ENCODE results near the gene CAMK2N2. TPM values are rescaled to one million over a fixed set of nuclear protein-coding genes. Genes with fewer than 3 reads are reported as not detected.

The CAMK2N2 gene
- total RNA-seq, 1 experiment from 2014 or later = 5.7 TPM

DNA sequence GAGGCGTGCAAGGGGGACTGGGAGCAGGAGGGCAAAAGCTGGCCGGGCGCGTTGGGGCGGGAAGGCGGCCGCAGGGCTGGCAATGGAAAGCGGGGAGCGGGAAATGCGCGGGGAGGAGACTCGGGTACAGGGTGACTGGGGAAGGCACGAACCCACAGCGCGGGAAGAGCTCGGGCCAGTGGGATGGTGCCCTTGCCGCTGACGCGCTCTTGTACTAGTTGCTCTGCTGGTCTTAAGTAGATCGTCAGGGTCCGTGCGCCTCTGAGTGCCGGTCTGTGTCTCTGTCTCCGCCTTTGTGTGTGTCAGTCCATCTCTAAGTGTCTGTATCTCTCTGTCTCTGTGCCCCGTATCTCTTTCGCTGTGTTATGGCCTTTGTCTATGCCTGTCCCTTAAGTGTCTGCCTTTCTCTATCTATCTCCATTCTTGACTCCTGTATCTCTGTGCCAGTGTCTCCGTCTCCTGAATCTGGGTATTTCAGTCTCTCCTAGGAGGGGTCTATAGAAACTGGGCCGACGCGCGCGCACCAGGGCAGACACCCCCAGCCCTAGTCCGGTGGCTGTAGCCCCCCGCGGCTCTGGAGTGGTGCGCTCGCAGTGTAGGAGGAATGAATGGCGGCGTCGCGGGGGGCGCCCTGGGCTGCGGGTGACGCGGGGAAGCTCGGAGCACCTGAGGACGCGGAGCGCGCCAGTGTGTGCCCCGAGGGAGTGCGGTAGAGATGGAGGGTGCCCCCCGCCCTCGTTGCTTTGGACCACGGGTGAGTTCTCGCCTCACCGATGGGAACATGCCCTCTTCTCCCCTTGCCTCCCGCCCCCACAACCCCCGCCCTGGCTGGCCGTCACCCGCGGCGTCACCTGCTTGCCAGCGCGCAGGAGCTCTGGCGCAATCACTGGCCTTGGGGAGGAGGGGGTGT is 756 bp upstream of the CAMK2N2 start:
- Histone ChIP-seq H3K27me3 (ENCODE audit: control insufficient read depth, insufficient read depth, low read length) (no peaks in the 10 kb centered on the region; the same call in 1 of the 2 replicates), H3K36me3 (ENCODE audit: control insufficient read depth, insufficient read depth, low read length) (no peaks in the 10 kb centered on the region), H3K4me3 (ENCODE audit: low read depth in 2 of 2, low read length in 2 of 2) (peak overlapping the region; percentile 47 to 54), H3K27ac (ENCODE audit: low read length) (no peak overlapping the region; the same call in 1 of the 2 replicates), H3K4me1 (ENCODE audit: control insufficient read depth, insufficient read depth, low read length) (0 out of 2 replicates have a peak, but pooled peaks cover 4% of the 10 kb centered on the region), H3K9me3 (ENCODE audit: control insufficient read depth, insufficient read depth, low read depth, low read length) (no peaks in the 10 kb centered on the region)
- TF ChIP-seq SIN3A (IDR thresholded peaks at IDR 0.05; ENCODE audit: borderline replicate concordance, insufficient read depth, low read depth, low read length) (0 out of 2 replicates have a peak, but pooled peaks have one; percentile 11), POLR2AphosphoS5 (IDR thresholded peaks at IDR 0.05; ENCODE audit: low read depth, low read length) (no peak), REST (IDR thresholded peaks at IDR 0.05; ENCODE audit: insufficient read depth in 1 of 2, low read depth in 2 of 2, low read length in 1 of 2) (no peak; a peak in 1 of 4 replicates), TCF7L2 (IDR thresholded peaks at IDR 0.05; ENCODE audit: low read depth, low read length) (no peak)
- TF ChIP-seq, protein P1, sequence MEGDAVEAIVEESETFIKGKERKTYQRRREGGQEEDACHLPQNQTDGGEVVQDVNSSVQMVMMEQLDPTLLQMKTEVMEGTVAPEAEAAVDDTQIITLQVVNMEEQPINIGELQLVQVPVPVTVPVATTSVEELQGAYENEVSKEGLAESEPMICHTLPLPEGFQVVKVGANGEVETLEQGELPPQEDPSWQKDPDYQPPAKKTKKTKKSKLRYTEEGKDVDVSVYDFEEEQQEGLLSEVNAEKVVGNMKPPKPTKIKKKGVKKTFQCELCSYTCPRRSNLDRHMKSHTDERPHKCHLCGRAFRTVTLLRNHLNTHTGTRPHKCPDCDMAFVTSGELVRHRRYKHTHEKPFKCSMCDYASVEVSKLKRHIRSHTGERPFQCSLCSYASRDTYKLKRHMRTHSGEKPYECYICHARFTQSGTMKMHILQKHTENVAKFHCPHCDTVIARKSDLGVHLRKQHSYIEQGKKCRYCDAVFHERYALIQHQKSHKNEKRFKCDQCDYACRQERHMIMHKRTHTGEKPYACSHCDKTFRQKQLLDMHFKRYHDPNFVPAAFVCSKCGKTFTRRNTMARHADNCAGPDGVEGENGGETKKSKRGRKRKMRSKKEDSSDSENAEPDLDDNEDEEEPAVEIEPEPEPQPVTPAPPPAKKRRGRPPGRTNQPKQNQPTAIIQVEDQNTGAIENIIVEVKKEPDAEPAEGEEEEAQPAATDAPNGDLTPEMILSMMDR (IDR thresholded peaks at IDR 0.05) = no peak
- POLR2A ChIA-PET = no interaction called here
- BruUV-seq (replicated peaks) = no TSS peak
- DNase-seq (ENCODE audit: low read depth, low spot score) = no peak
- peak; percentile 58 for ATAC-seq
- intact Hi-C loops (cut with micrococcal nuclease; ENCODE audit: unreplicated experiment) (no loop called here), in situ Hi-C loops (cut with HindIII; ENCODE audit: low pct_unique_long_range_greater_than_20kb, low sequenced_read_pairs) (no loop called here)
- CTCF ChIA-PET = interaction anchor here (1.8 kb wide), 1 partner anchor 12 kb away, joined by 5 read pairs; the partner anchor contains the start of gene EEF1AKMT4

DNA sequence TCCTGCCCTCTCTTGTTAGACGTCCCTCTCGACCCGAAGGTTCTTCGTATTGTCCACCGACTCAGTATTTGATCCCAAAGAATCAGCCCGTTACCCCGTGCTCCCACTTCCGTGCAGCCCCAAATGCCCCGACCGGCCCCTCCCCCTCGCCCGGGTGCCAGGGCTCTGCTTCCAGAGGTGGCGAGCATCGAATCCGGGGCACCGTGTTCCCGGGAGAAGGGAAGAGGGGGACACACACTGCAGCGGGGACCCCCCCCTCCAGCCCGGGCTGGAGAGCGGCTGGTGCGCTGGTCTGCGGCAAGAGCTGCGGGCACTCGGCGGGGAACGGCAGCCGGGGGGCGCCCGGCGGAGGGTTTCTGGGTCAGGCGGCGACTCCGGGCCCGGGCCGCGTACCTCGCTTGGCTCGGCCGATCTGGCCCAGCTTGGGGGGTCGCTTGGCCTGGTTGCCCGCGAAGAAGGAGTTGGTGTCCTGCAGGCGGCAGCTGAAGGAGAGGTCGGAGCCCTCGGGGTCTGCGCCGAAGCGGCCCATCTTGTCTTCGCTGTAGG is 556 bp downstream of the CAMK2N2 start:
- Histone ChIP-seq H3K36me3 (ENCODE audit: control insufficient read depth, insufficient read depth, low read length) (no peaks in the 10 kb centered on the region), H3K4me1 (ENCODE audit: control insufficient read depth, insufficient read depth, low read length) (0 out of 2 replicates have a peak, but pooled peaks cover 4% of the 10 kb centered on the region), H3K4me3 (ENCODE audit: low read depth in 2 of 2, low read length in 2 of 2) (peak overlapping the region; percentile 47 to 54), H3K27ac (ENCODE audit: low read length) (no peak overlapping the region), H3K27me3 (ENCODE audit: control insufficient read depth, insufficient read depth, low read length) (no peaks in the 10 kb centered on the region; the same call in 1 of the 2 replicates), H3K9me3 (ENCODE audit: control insufficient read depth, insufficient read depth, low read depth, low read length) (no peaks in the 10 kb centered on the region)
- no peak for DNase-seq (ENCODE audit: low read depth, low spot score)
- BruUV-seq (replicated peaks) = no TSS peak
- peak; percentile 1; the same call in 1 of the 2 replicates for ATAC-seq
- CTCF ChIA-PET = interaction anchor here (0.6 to 1.8 kb wide), 2 partner anchors 11 to 403 kb away, joined by 4 to 5 read pairs; partner anchors contain the start of gene EEF1AKMT4
- in situ Hi-C loops (cut with HindIII; ENCODE audit: low pct_unique_long_range_greater_than_20kb, low sequenced_read_pairs) = no loop called here
- POLR2A ChIA-PET = interaction anchor here (0.6 kb wide), 1 partner anchor 112 kb away, joined by 6 read pairs; no protein-coding TSS in a partner anchor
- TF ChIP-seq, protein P1 (IDR thresholded peaks at IDR 0.05) = no peak
- TF ChIP-seq POLR2AphosphoS5 (IDR thresholded peaks at IDR 0.05; ENCODE audit: low read depth, low read length) (no peak), SIN3A (IDR thresholded peaks at IDR 0.05; ENCODE audit: borderline replicate concordance, insufficient read depth, low read depth, low read length) (no peak), REST (IDR thresholded peaks at IDR 0.05; ENCODE audit: insufficient read depth in 1 of 2, low read depth in 2 of 2, low read length in 1 of 2) (no peak; a peak in 1 of 4 replicates), TCF7L2 (IDR thresholded peaks at IDR 0.05; ENCODE audit: low read depth, low read length) (no peak)
- intact Hi-C loops (cut with micrococcal nuclease; ENCODE audit: unreplicated experiment) = no loop called here
